SU-DHL-6 (cell line): ENCODE measurements around the gene FIZ1.

Experiments used
- H2AFZ ChIP-seq: fragments of 200-600 bp; sonication (generic); 2 replicates; pipeline ENCODE4 v1.6.1; 2014; ENCODE audit warnings: low read depth, mild to moderate bottlenecking, moderate library complexity, mixed read lengths, antibody characterized with exemption, low read length; ENCODE audit not compliant: severe bottlenecking
- H3F3A ChIP-seq: fragments of 200-600 bp; shearing (Covaris generic); 2 replicates; pipeline ENCODE4 v1.6.0; 2016; ENCODE audit warnings: antibody characterized with exemption, mild to moderate bottlenecking; ENCODE audit not compliant: insufficient read depth
- H3K27ac ChIP-seq: fragments of 200-600 bp; sonication (generic); 2 replicates; pipeline ENCODE4 v1.5.1; 2016; ENCODE audit warnings: low read depth, mild to moderate bottlenecking, low read length, moderate library complexity, mixed read lengths
- H3K27me3 ChIP-seq: fragments of 200-600 bp; sonication (generic), shearing (Covaris generic); 2 replicates; pipeline ENCODE4 v1.6.0; 2014; ENCODE audit warnings: mild to moderate bottlenecking, low read length
- H3K36me3 ChIP-seq: fragments of 200-600 bp; sonication (generic); 2 replicates; pipeline ENCODE4 v1.6.1; 2014; ENCODE audit warnings: mild to moderate bottlenecking, low read length, mixed read lengths
- H3K4me2 ChIP-seq: fragments of 300-600, 200-600 bp; shearing (Covaris generic), sonication (generic); 2 replicates; pipeline ENCODE4 v1.6.0; 2014; ENCODE audit warnings: low read length, low read depth, mild to moderate bottlenecking; ENCODE audit not compliant: poor library complexity, severe bottlenecking
- H3K4me3 ChIP-seq: fragments of 200-600 bp; sonication (generic); 2 replicates; pipeline ENCODE4 v1.5.1; 2014; ENCODE audit warnings: antibody characterized with exemption, low read length, mild to moderate bottlenecking, mixed read lengths; ENCODE audit not compliant: insufficient read depth, poor library complexity, severe bottlenecking
- H3K79me2 ChIP-seq: fragments of 200-600 bp; sonication (generic); 2 replicates; pipeline ENCODE4 v1.6.1; 2014; ENCODE audit warnings: mild to moderate bottlenecking, low read length, moderate library complexity; ENCODE audit not compliant: insufficient read depth
- H3K9ac ChIP-seq: fragments of 200-600 bp; sonication (generic); 2 replicates; pipeline ENCODE4 v1.7.0; 2014; ENCODE audit warnings: mild to moderate bottlenecking, low read length
- H3K9me2 ChIP-seq: fragments of 200-600 bp; sonication (generic); replicated peaks from 2 replicates; pipeline ENCODE4 v1.6.1; 2014; ENCODE audit warnings: low read length; ENCODE audit not compliant: insufficient read depth
- H3K9me3 ChIP-seq: fragments of 200-600 bp; sonication (generic); 2 replicates; pipeline ENCODE4 v1.6.1; 2014; ENCODE audit warnings: low read length, mixed read lengths; ENCODE audit not compliant: insufficient read depth
- H4K20me1 ChIP-seq: fragments of 200-600 bp; sonication (generic); 2 replicates; pipeline ENCODE4 v1.6.1; 2014; ENCODE audit warnings: low read depth, mild to moderate bottlenecking, antibody characterized with exemption, low read length, moderate library complexity, mixed read lengths
- EZH2phosphoT487 ChIP-seq: fragments of 200-600 bp; sonication (generic), shearing (Covaris generic); conservative IDR thresholded peaks from 2 replicates; pipeline ENCODE4 v1.6.1; 2018; ENCODE audit warnings: mild to moderate bottlenecking, antibody characterized with exemption, low read length, moderate library complexity, mixed read lengths
- TF ChIP-seq, protein P1 (sequence below): fragments of 200-600 bp; sonication (generic); IDR thresholded peaks from one replicate; pipeline ENCODE4 v1.5.1; 2017; ENCODE audit warnings: antibody characterized with exemption, mild to moderate bottlenecking, low read length, moderate library complexity; ENCODE audit not compliant: insufficient read depth, poor library complexity, severe bottlenecking

FIZ1 gene

DNA sequence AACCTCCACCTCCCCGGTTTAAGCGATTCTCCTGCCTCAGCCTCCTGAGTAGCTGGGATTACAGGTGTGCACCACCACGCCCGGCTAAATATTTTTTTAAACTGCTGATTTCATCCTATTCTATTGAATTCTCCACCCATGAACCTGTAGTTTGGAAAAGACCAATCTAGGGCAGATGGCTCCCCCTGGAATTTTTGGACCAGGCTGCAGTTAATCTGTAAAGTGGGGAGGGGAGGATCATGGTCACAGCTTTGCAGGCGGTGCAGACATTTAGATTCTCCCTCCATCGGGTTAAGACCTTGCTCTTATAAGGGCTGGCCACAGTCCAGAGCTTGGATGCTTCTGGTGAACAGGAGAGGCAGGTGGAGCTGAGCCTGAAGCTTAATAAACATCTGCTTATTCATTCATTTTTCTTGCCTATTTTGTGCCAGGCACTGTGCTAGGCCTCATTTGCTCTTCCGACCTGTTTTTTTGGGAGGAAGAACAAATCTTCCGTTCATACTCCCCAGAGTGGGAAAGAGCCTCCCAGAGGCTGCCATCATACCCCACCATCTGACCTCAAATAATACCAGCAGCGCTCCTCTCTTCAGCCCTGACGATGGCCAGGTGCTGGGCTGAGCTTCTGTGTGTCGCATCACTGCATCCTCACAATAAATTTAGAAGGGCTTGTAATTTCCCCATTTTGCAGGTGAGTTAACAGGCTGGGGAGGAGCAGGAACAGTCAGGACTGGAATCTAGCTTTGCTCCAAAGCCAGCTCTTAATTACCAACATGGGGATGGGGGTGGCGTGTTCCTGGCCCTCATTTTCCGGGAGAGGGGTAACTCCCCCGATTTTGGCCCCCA is 47.8 kb upstream of the FIZ1 start:
- Histone ChIP-seq H3K79me2 (peaks cover 24% of the 10 kb centered on the region), H3F3A (peaks cover 39% of the 10 kb centered on the region), H2AFZ (no peak overlapping the region), H3K27ac (peak overlapping the region; percentile 95), H3K27me3 (no peaks in the 10 kb centered on the region), H4K20me1 (no peaks in the 10 kb centered on the region), H3K4me3 (peak overlapping the region; percentile 69), H3K9me3 (no peaks in the 10 kb centered on the region), H3K9ac (peak overlapping the region; percentile 92), H3K36me3 (no peaks in the 10 kb centered on the region; the same call in 1 of the 2 replicates), H3K9me2 (no peaks in the 10 kb centered on the region), H3K4me2 (peak overlapping the region; percentile 87)
- TF ChIP-seq, protein P1, sequence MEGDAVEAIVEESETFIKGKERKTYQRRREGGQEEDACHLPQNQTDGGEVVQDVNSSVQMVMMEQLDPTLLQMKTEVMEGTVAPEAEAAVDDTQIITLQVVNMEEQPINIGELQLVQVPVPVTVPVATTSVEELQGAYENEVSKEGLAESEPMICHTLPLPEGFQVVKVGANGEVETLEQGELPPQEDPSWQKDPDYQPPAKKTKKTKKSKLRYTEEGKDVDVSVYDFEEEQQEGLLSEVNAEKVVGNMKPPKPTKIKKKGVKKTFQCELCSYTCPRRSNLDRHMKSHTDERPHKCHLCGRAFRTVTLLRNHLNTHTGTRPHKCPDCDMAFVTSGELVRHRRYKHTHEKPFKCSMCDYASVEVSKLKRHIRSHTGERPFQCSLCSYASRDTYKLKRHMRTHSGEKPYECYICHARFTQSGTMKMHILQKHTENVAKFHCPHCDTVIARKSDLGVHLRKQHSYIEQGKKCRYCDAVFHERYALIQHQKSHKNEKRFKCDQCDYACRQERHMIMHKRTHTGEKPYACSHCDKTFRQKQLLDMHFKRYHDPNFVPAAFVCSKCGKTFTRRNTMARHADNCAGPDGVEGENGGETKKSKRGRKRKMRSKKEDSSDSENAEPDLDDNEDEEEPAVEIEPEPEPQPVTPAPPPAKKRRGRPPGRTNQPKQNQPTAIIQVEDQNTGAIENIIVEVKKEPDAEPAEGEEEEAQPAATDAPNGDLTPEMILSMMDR, result no peak
- no peak for TF ChIP-seq EZH2phosphoT487

- Histone ChIP-seq H3K27ac (peak overlapping the region; percentile 90), H3K4me2 (peak overlapping the region; percentile 71), H3K79me2 (peaks cover 24% of the 10 kb centered on the region)
These were observed 46.2 kb upstream of the FIZ1 start for GRCh38 chr19:55645512-55645881.

DNA sequence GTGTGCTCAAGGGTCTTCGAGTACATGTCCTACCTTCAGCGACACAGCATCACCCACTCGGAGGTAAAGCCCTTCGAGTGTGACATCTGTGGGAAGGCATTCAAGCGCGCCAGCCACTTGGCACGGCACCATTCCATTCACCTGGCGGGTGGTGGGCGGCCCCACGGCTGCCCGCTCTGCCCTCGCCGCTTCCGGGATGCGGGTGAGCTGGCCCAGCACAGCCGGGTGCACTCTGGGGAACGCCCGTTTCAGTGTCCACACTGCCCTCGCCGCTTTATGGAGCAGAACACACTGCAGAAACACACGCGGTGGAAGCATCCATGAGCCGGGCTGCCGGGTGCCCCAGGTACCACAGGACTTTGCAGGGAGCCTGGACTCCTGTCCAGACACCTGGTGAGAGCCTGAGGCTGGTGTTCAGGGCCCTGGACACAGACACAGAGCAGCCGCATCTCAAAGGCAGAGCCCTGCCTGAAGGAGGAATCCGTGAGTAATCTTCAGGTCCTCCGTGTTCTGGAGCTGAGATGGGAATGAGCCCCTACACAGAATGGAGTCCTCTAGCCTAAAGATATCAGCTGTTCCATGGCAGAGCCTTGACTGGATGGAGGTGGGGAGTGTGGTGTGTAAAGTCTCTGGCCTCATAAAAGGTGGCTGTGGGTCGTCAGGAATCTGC is 45.7 kb upstream of the FIZ1 start:
- no peaks in the 10 kb centered on the region for H3K9me2 ChIP-seq
- peaks cover 51% of the 10 kb centered on the region for H3F3A ChIP-seq
- no peak for TF ChIP-seq EZH2phosphoT487
- TF ChIP-seq, protein P1, result no peak
- no peaks in the 10 kb centered on the region for H3K9me3 ChIP-seq
- H3K27ac ChIP-seq, result peak overlapping the region; percentile 90
- no peaks in the 10 kb centered on the region; the same call in 1 of the 2 replicates for H3K36me3 ChIP-seq
- H2AFZ ChIP-seq, result no peak overlapping the region
- no peaks in the 10 kb centered on the region for H3K27me3 ChIP-seq
- no peaks in the 10 kb centered on the region for H4K20me1 ChIP-seq
- H3K4me2 ChIP-seq, result peak overlapping the region; percentile 71
- peak overlapping the region; percentile 98 for H3K9ac ChIP-seq
- H3K4me3 ChIP-seq, result peak overlapping the region; percentile 99
- H3K79me2 ChIP-seq, result peaks cover 24% of the 10 kb centered on the region

More at GRCh38 chr19:55645512-55645881, 46.2 kb upstream of the FIZ1 start:
- no peaks in the 10 kb centered on the region for H3K9me3 ChIP-seq
- no peaks in the 10 kb centered on the region for H3K27me3 ChIP-seq
- H3K4me3 ChIP-seq, result peak overlapping the region; percentile 99
- peaks cover 48% of the 10 kb centered on the region for H3F3A ChIP-seq
- TF ChIP-seq EZH2phosphoT487, result no peak
- TF ChIP-seq, protein P1, result no peak
- no peaks in the 10 kb centered on the region for H3K9me2 ChIP-seq
- no peak overlapping the region for H2AFZ ChIP-seq
- H4K20me1 ChIP-seq, result no peaks in the 10 kb centered on the region
- H3K36me3 ChIP-seq, result no peaks in the 10 kb centered on the region; the same call in 1 of the 2 replicates
- H3K9ac ChIP-seq, result peak overlapping the region; percentile 98
